Measurements from ENCODE around the gene ZSWIM7. TPM values are rescaled to one million over a fixed set of nuclear protein-coding genes. Genes with fewer than 3 reads are reported as not detected.

ZSWIM7 gene
- total and polyA plus RNA-seq, 2 experiments from 2014 or later = 16.3 to 50.4 TPM

GRCh38 chr17:15970500-15970899, 29.0 kb downstream of the ZSWIM7 start:
- Histone ChIP-seq H3K4me2 (no peak overlapping the region), H3K9me2 (ENCODE audit: insufficient read depth) (0 out of 2 replicates have a peak, but pooled peaks cover 7% of the 10 kb centered on the region), H3K4me1 (ENCODE audit: insufficient read depth) (peaks cover 20% of the 10 kb centered on the region), H3K27ac (ENCODE audit: low read depth) (no peak overlapping the region), H3K27me3 (ENCODE audit: insufficient read depth) (no peaks in the 10 kb centered on the region), H3F3A (replicated peaks; ENCODE audit: low read depth) (peaks cover 9% of the 10 kb centered on the region), H3K4me3 (no peak overlapping the region), H4K20me1 (replicated peaks; ENCODE audit: insufficient read depth) (no peaks in the 10 kb centered on the region), H2AFZ (no peak overlapping the region), H3K36me3 (ENCODE audit: insufficient read depth) (no peaks in the 10 kb centered on the region), H3K79me2 (replicated peaks; ENCODE audit: insufficient read depth) (no peaks in the 10 kb centered on the region; the same call in 1 of the 2 replicates)
- H3K36me3 Mint-ChIP-seq (ENCODE audit: low read depth) = peaks cover 14% of the 10 kb centered on the region
- H3K4me3 Mint-ChIP-seq = no peak overlapping the region
- H3K4me1 Mint-ChIP-seq = peaks cover 47% of the 10 kb centered on the region
- peaks cover 7% of the 10 kb centered on the region for H3K27me3 Mint-ChIP-seq (ENCODE audit: insufficient read depth, low read depth, poor library complexity)
- no peaks in the 10 kb centered on the region for H3K9me3 Mint-ChIP-seq
- TF ChIP-seq EZH2 (IDR thresholded peaks at IDR 0.05; ENCODE audit: low read depth, unreplicated experiment) (no peak), STAT1 (IDR thresholded peaks at IDR 0.05; ENCODE audit: unreplicated experiment) (no peak), POLR2AphosphoS5 (IDR thresholded peaks at IDR 0.05; ENCODE audit: low read depth) (no peak), REST (IDR thresholded peaks at IDR 0.05; ENCODE audit: unreplicated experiment) (no peak), NANOG (IDR thresholded peaks at IDR 0.05; ENCODE audit: borderline replicate concordance) (no peak), CREB1 (CRISPR knock-in tag; IDR thresholded peaks at IDR 0.05; ENCODE audit: low read depth) (no peak)
- ATAC-seq (no peak), DNase-seq (ENCODE audit: low spot score) (no peak)
- H3K27ac Mint-ChIP-seq = no peak overlapping the region

- Mint-ChIP-seq H3K9me3 (no peaks in the 10 kb centered on the region), H3K4me3 (no peak overlapping the region), H3K27ac (no peak overlapping the region), H3K27me3 (ENCODE audit: insufficient read depth, low read depth, poor library complexity) (peaks cover 11% of the 10 kb centered on the region), H3K4me1 (peaks cover 55% of the 10 kb centered on the region), H3K36me3 (ENCODE audit: low read depth) (peaks cover 4% of the 10 kb centered on the region; the same call in 2 of the 3 replicates)
- no peak overlapping the region for H3K4me2 ChIP-seq
- H4K20me1 ChIP-seq (replicated peaks; ENCODE audit: insufficient read depth) = no peaks in the 10 kb centered on the region
- no peaks in the 10 kb centered on the region for H3K36me3 ChIP-seq (ENCODE audit: insufficient read depth)
- DNase-seq (ENCODE audit: low spot score) (no peak), ATAC-seq (no peak)
- H3F3A ChIP-seq (replicated peaks; ENCODE audit: low read depth) = peaks cover 12% of the 10 kb centered on the region
- H3K4me1 ChIP-seq (ENCODE audit: insufficient read depth) = peaks cover 29% of the 10 kb centered on the region
- H2AFZ ChIP-seq = no peak overlapping the region
- H3K9me2 ChIP-seq (ENCODE audit: insufficient read depth) = 0 out of 2 replicates have a peak, but pooled peaks cover 7% of the 10 kb centered on the region
- H3K27ac ChIP-seq (ENCODE audit: low read depth) = no peak overlapping the region
- H3K4me3 ChIP-seq = no peak overlapping the region
- no peaks in the 10 kb centered on the region for H3K27me3 ChIP-seq (ENCODE audit: insufficient read depth)
- no peaks in the 10 kb centered on the region; the same call in 1 of the 2 replicates for H3K79me2 ChIP-seq (replicated peaks; ENCODE audit: insufficient read depth)
- TF ChIP-seq ZNF331 (CRISPR knock-in tag; IDR thresholded peaks at IDR 0.05; ENCODE audit: low read depth) = no peak
- TF ChIP-seq CTCF (conservative IDR thresholded peaks at IDR 0.05; ENCODE audit: low read depth in 2 of 2) = no peak
- no peak for TF ChIP-seq EZH2phosphoT487 (IDR thresholded peaks at IDR 0.05; ENCODE audit: unreplicated experiment)
- TF ChIP-seq POLR2AphosphoS5 (IDR thresholded peaks at IDR 0.05; ENCODE audit: low read depth) = no peak
- TF ChIP-seq EZH2 (IDR thresholded peaks at IDR 0.05; ENCODE audit: low read depth, unreplicated experiment) = no peak
- TF ChIP-seq ETS1 (IDR thresholded peaks at IDR 0.05) = no peak
- TF ChIP-seq JUNB (IDR thresholded peaks at IDR 0.05; ENCODE audit: unreplicated experiment) = no peak
- no peak for TF ChIP-seq CREB1 (CRISPR knock-in tag; IDR thresholded peaks at IDR 0.05; ENCODE audit: low read depth)
- TF ChIP-seq ZNF114 (CRISPR knock-in tag; IDR thresholded peaks at IDR 0.05) = no peak
- TF ChIP-seq STAT1 (IDR thresholded peaks at IDR 0.05; ENCODE audit: unreplicated experiment) = no peak
These were observed 30.0 kb downstream of the ZSWIM7 start for GRCh38 chr17:15969463-15969862.
